ENCODE results near the gene PPTC7.

- TF ChIP-seq CTCF (IDR thresholded peaks at IDR 0.05; ENCODE audit: low read depth, low read length, missing input control) (no peak), MAX (IDR thresholded peaks at IDR 0.05) (peak; percentile 93), RAD21 (IDR thresholded peaks at IDR 0.05) (peak; percentile 47 to 61), YY1 (IDR thresholded peaks at IDR 0.05) (peak; percentile 83), HNF4G (IDR thresholded peaks at IDR 0.05) (no peak), EGR1 (IDR thresholded peaks at IDR 0.05; ENCODE audit: low read depth in 2 of 2) (peak in 1 of 2 donors; percentile 77), FOXA1 (IDR thresholded peaks at IDR 0.05) (peak; percentile 65), ATF3 (IDR thresholded peaks at IDR 0.05) (peak; percentile 33), TAF1 (conservative IDR thresholded peaks at IDR 0.05) (peak; percentile 9), NR2F2 (IDR thresholded peaks at IDR 0.05) (no peak), JUND (IDR thresholded peaks at IDR 0.05) (no peak), SP1 (IDR thresholded peaks at IDR 0.05) (peak; percentile 96)
- TF ChIP-seq, protein P1, sequence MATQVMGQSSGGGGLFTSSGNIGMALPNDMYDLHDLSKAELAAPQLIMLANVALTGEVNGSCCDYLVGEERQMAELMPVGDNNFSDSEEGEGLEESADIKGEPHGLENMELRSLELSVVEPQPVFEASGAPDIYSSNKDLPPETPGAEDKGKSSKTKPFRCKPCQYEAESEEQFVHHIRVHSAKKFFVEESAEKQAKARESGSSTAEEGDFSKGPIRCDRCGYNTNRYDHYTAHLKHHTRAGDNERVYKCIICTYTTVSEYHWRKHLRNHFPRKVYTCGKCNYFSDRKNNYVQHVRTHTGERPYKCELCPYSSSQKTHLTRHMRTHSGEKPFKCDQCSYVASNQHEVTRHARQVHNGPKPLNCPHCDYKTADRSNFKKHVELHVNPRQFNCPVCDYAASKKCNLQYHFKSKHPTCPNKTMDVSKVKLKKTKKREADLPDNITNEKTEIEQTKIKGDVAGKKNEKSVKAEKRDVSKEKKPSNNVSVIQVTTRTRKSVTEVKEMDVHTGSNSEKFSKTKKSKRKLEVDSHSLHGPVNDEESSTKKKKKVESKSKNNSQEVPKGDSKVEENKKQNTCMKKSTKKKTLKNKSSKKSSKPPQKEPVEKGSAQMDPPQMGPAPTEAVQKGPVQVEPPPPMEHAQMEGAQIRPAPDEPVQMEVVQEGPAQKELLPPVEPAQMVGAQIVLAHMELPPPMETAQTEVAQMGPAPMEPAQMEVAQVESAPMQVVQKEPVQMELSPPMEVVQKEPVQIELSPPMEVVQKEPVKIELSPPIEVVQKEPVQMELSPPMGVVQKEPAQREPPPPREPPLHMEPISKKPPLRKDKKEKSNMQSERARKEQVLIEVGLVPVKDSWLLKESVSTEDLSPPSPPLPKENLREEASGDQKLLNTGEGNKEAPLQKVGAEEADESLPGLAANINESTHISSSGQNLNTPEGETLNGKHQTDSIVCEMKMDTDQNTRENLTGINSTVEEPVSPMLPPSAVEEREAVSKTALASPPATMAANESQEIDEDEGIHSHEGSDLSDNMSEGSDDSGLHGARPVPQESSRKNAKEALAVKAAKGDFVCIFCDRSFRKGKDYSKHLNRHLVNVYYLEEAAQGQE (IDR thresholded peaks at IDR 0.05) = peak; percentile 60
These were observed 39.7 kb downstream of the PPTC7 start for GRCh38 chr12:110543252-110543959.

All from liver (tissue), 3 donors.